Neutrophil (primary cell): ENCODE results near the gene BTBD9.

ENCODE experiments used
- H3K27ac ChIP-seq: fragments of 200-600 bp; sonication (generic); 2 replicates; pipeline ENCODE4 v1.5.1; 2016; ENCODE audit warnings: mild to moderate bottlenecking, moderate library complexity
- H3K27me3 ChIP-seq: fragments of 200-600 bp; sonication (generic); 2 replicates; pipeline ENCODE4 v1.6.0; 2016; ENCODE audit warnings: mild to moderate bottlenecking
- H3K36me3 ChIP-seq: fragments of 200-600 bp; sonication (generic); 2 replicates; pipeline ENCODE4 v1.5.1; 2017
- H3K4me1 ChIP-seq, 2 experiments: fragments of 200-600 bp in 1 of 2; sonication (generic) in 1 of 2; 1 replicate in 1 of 2; 2 replicates in 1 of 2; pipeline versions ENCODE4 v1.5.1 to v1.6.1; 2013 to 2016; ENCODE audit warnings: low read depth in 1 of 2, low read length in 1 of 2, mild to moderate bottlenecking in 1 of 2, moderate library complexity in 1 of 2; ENCODE audit not compliant: control insufficient read depth in 1 of 2, insufficient read depth in 1 of 2
- H3K4me3 ChIP-seq, 2 experiments: fragments of 200-600 bp in 1 of 2; sonication (generic) in 1 of 2; 1 replicate in 1 of 2; 2 replicates in 1 of 2; pipeline ENCODE4 v1.5.1; 2013 to 2016; ENCODE audit warnings: low read depth in 1 of 2, low read length in 1 of 2, mild to moderate bottlenecking in 1 of 2, moderate library complexity in 1 of 2
- H3K9me3 ChIP-seq: fragments of 200-600 bp; sonication (generic); 2 replicates; pipeline ENCODE4 v1.5.1; 2016
- CTCF ChIP-seq: fragments of 200-600 bp; sonication (generic); IDR thresholded peaks from 2 replicates; pipeline ENCODE4 v1.5.1; 2016; ENCODE audit warnings: antibody characterized with exemption

Gene BTBD9

DNA sequence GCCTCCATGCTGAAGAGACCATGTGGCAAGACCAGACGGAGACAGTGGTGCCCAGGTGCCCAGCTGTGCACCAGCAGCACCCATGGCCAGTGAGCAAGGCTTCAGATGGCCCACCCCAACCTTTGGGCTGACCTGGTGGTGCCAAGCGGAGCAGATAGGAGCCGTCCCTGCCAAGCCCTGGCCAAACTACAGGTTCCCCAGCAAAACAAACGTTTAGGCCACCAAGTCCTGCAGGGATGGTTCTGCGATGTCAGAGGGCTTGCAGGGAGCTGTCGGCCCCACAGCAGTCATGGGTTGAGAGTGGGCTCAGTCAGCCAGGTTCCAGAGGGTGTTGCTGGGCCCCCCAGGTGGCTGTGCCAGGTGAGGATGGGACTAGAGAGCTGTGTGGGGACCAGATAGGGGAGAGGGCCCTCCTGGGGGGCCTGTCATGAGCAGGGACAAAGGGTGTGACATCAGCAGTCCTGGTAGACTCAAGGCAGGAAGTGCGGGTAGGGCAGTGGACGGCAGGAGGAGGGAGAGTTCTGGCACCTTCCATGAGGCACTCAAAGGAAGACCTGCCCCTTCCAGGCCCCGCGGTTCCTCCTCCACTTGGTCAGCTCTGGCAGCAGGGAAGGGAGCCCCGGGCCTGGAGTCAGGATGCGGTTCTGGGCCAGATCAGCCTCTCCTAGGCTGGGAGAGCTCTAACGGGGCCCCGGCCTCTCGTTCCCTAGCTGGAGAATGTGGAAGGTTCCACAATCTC, 477.8 kb downstream of the BTBD9 start:
- no peaks in the 10 kb centered on the region for H3K9me3 ChIP-seq
- no peak overlapping the region for H3K27ac ChIP-seq
- TF ChIP-seq CTCF, result no peak
- H3K4me3 ChIP-seq, result no peak overlapping the region
- no peaks in the 10 kb centered on the region for H3K4me1 ChIP-seq
- H3K36me3 ChIP-seq, result peaks cover 4% of the 10 kb centered on the region
- H3K27me3 ChIP-seq, result no peaks in the 10 kb centered on the region

DNA sequence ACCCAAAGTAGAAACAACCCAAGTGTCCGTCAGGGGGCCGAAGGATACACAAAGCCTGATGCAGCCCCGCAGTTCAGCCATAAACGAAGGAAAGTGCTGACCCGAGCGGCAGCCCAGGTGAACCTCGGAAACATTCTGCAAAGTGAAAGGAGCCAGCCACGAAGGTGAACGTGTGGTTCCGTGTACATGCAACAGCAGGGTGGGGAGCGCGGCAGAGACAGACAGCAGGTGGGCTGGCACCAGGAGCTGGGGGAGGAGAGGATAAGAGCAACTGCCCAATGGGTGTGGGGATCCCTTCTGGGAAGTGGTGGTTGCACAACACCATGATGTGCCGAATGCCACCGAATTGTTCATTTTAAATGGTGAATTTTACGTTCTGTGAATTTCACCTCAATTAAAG, 478.4 kb downstream of the BTBD9 start:
- H3K4me1 ChIP-seq, result no peaks in the 10 kb centered on the region
- no peaks in the 10 kb centered on the region for H3K27me3 ChIP-seq
- no peak for TF ChIP-seq CTCF
- H3K27ac ChIP-seq, result no peak overlapping the region
- H3K4me3 ChIP-seq, result no peak overlapping the region
- H3K9me3 ChIP-seq, result no peaks in the 10 kb centered on the region
- peaks cover 6% of the 10 kb centered on the region for H3K36me3 ChIP-seq

DNA sequence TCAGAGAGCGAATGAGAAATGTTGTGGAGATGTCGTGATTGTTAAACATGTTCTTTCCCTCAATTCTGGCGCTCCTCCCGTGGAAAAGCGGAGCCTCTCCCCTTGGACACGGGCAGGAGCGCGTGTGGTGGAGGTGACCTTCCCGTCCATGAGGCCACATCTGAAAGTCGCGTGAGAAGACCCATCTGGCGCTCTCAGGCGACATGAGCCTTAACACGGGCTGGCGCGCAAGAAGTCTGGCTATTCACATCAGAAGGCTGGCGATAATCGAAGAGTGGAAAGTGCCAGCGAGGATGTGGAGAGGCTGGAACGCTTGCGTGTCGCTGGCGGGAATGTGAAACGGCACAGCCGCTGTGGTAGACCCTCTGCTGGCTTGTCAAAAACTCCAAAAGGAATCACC, 478.9 kb downstream of the BTBD9 start:
- Histone ChIP-seq H3K27ac (no peak overlapping the region), H3K36me3 (peaks cover 6% of the 10 kb centered on the region), H3K4me1 (peaks cover under 1 to 1% of the 10 kb centered on the region in 2 experiments), H3K4me3 (no peak overlapping the region), H3K27me3 (no peaks in the 10 kb centered on the region), H3K9me3 (no peaks in the 10 kb centered on the region)
- TF ChIP-seq CTCF, result no peak

DNA sequence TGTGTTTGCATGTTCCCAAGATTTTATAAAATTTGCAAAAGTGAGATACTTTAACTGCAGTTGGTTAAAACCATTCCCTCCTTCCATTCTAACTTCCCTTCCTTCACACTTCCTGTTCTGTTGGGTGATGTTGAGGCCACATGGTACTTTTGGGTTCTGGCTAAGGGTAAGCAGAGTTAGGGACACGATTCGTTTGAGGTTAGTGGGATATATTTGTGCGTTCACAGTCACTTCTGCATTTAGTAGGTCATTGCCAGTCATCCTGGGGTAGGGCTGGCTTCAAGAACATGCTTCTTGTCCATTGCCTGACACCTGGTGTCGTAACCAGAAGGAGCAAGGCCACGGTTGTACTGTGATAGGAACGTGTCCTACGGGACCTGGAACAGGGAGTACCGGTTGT, 480.1 kb downstream of the BTBD9 start:
- H3K4me3 ChIP-seq, result no peak overlapping the region
- peaks cover 6% of the 10 kb centered on the region for H3K36me3 ChIP-seq
- no peak for TF ChIP-seq CTCF
- no peaks in the 10 kb centered on the region for H3K9me3 ChIP-seq
- H3K27ac ChIP-seq, result peak overlapping the region; percentile 8
- H3K4me1 ChIP-seq, result peaks cover 12 to 14% of the 10 kb centered on the region in 2 experiments
- H3K27me3 ChIP-seq, result no peaks in the 10 kb centered on the region

GRCh38 chr6:38158762-38159350, 480.9 kb downstream of the BTBD9 start:
- peaks cover 9% of the 10 kb centered on the region for H3K36me3 ChIP-seq
- H3K9me3 ChIP-seq, result no peaks in the 10 kb centered on the region
- H3K27ac ChIP-seq, result no peak overlapping the region
- H3K27me3 ChIP-seq, result no peaks in the 10 kb centered on the region
- TF ChIP-seq CTCF, result no peak
- peaks cover 15 to 21% of the 10 kb centered on the region in 2 experiments for H3K4me1 ChIP-seq
- no peak overlapping the region for H3K4me3 ChIP-seq
